Keratinocyte (primary cell): ENCODE measurements around the gene SCN4A.

Source experiments
- EZH2 ChIP-seq: IDR thresholded peaks from one replicate; pipeline ENCODE4 v1.6.1; 2012; ENCODE audit warnings: inconsistent platforms, mild to moderate bottlenecking, low read length, moderate library complexity
- TF ChIP-seq, protein P1 (sequence below), 3 experiments: IDR thresholded peaks in 1 of 3; conservative IDR thresholded peaks in 1 of 3; optimal IDR thresholded peaks in 1 of 3; 2 replicates in 2 of 3; 3 replicates in 1 of 3; pipeline versions ENCODE3 to v1.5.1; 2011; ENCODE audit warnings: low read length in 3 of 3, mild to moderate bottlenecking in 3 of 3, moderate library complexity in 2 of 3, control low read depth in 1 of 3, inconsistent platforms in 1 of 3; ENCODE audit not compliant: insufficient read depth in 2 of 3; ENCODE audit errors: extremely low read depth in 1 of 3

DNA sequence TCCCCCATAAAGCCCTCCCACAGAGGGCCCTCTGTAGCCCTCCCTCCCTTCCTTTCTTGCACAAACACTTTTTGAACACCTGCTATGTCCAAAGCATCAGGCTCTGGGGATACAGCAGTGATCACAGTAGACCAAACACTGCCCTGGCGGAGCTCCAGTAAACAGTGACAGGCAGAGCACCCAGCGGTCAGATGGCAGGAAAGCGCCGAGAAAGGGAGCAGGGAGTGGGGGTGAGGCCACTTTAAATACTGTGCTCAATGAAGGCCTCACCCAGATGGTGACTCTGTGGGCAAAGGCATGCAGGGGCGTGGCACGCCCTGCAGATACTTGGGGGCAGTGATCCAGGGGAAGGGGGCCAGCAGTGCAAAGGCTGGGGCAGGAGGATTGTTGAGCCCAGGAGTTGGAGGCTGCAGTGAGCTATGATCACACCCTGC lies 33.0 kb upstream of the SCN4A start:
- TF ChIP-seq EZH2 = no peak
- TF ChIP-seq, protein P1, sequence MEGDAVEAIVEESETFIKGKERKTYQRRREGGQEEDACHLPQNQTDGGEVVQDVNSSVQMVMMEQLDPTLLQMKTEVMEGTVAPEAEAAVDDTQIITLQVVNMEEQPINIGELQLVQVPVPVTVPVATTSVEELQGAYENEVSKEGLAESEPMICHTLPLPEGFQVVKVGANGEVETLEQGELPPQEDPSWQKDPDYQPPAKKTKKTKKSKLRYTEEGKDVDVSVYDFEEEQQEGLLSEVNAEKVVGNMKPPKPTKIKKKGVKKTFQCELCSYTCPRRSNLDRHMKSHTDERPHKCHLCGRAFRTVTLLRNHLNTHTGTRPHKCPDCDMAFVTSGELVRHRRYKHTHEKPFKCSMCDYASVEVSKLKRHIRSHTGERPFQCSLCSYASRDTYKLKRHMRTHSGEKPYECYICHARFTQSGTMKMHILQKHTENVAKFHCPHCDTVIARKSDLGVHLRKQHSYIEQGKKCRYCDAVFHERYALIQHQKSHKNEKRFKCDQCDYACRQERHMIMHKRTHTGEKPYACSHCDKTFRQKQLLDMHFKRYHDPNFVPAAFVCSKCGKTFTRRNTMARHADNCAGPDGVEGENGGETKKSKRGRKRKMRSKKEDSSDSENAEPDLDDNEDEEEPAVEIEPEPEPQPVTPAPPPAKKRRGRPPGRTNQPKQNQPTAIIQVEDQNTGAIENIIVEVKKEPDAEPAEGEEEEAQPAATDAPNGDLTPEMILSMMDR (optimal IDR thresholded peaks at IDR 0.05 in 1 of 3, IDR thresholded peaks at IDR 0.05 in 1 of 3, conservative IDR thresholded peaks at IDR 0.05 in 1 of 3; ENCODE audit: extremely low read depth in 1 of 3, insufficient read depth in 2 of 3, low read length in 3 of 3) = no peak
